Heart left ventricle (tissue), 16 donors: ENCODE data around the gene MCM10. TPM values are rescaled to one million over a fixed set of nuclear protein-coding genes. Genes with fewer than 3 reads are reported as not detected.

Experiments used
- ATAC-seq, 4 donors: fragments of 200-7000 bp; cut with Tn5 transposase; one replicate each; pipeline ENCODE4 v1.9.1; 2020 to 2022; ENCODE audit warnings: moderate library complexity in 4 of 4, mild to moderate bottlenecking in 3 of 4, moderate number of reproducible peaks in 1 of 4
- DNase-seq, 5 donors: peaks; one replicate each; pipeline ENCODE4 v3.0.0-alpha.2; 2020
- H3K27ac ChIP-seq, 12 donors: fragments of 200-600 bp; sonication (generic) in 4 of 12; one replicate each; pipeline versions ENCODE4 v1.5.0 to v1.8.0; 2016 to 2022; ENCODE audit warnings: mild to moderate bottlenecking in 2 of 12
- H3K27me3 ChIP-seq, 9 donors: fragments of 200-600 bp; sonication (generic) in 2 of 9; one replicate each; pipeline versions ENCODE4 v1.5.1 to v1.8.0; 2016 to 2022; ENCODE audit warnings: mild to moderate bottlenecking in 3 of 9
- H3K36me3 ChIP-seq, 9 donors: fragments of 200-600 bp; sonication (generic) in 2 of 9; one replicate each; pipeline versions ENCODE4 v1.5.0 to v1.8.0; 2018 to 2022; ENCODE audit warnings: mild to moderate bottlenecking in 2 of 9
- H3K4me1 ChIP-seq, 12 donors: fragments of 200-600 bp; sonication (generic) in 4 of 12; one replicate each; pipeline versions ENCODE4 v1.5.0 to v1.8.0; 2016 to 2022; ENCODE audit warnings: mild to moderate bottlenecking in 3 of 12
- H3K4me3 ChIP-seq, 12 donors: fragments of 200-600 bp; sonication (generic) in 4 of 12; one replicate each; pipeline versions ENCODE4 v1.5.0 to v1.8.0; 2017 to 2022; ENCODE audit warnings: mild to moderate bottlenecking in 9 of 12, moderate library complexity in 4 of 12
- H3K9me3 ChIP-seq, 12 donors: fragments of 200-600 bp; sonication (generic) in 4 of 12; one replicate each; pipeline versions ENCODE4 v1.5.0 to v1.8.0; 2016 to 2022; ENCODE audit warnings: mild to moderate bottlenecking in 1 of 12
- CTCF ChIP-seq, 12 donors: fragments of 200-600 bp; sonication (generic) in 4 of 12; IDR thresholded peaks; one replicate each; pipeline versions ENCODE4 v1.5.0 to v1.8.0; 2018 to 2022; ENCODE audit warnings: antibody characterized with exemption in 12 of 12, mild to moderate bottlenecking in 5 of 12
- POLR2A ChIP-seq, 2 donors: fragments of 450-650 bp; IDR thresholded peaks; one replicate each; pipeline ENCODE4 v1.6.1; 2017; ENCODE audit warnings: antibody characterized with exemption in 2 of 2, mild to moderate bottlenecking in 2 of 2, moderate library complexity in 2 of 2
- WGBS, 4 donors: extraction: QIAGEN DNeasy Blood & Tissue Kit in 2 of 4; methylation state at CpG; one replicate each; pipeline versions ENCODE4 v1.1.5 to v1.1.7; 2013 to 2018; 5-methylcytosine and 5-hydroxymethylcytosine counted together
- intact Hi-C, 10 donors: fragments of 100-400 bp; cut with DNase I; formaldehyde crosslinking; loops; one replicate each; pipeline versions ENCODE4 v1.11.1 to v1.14.2; 2022
- polyA plus RNA-seq, 2 donors: library from polyadenylated mRNA; stranded (reverse); fragments of 200-250 nt; gene quantifications; one replicate each; pipeline ENCODE4 v1.2.3, GENCODE V29; 2013
- total RNA-seq, 9 donors: library from RNA; depleted of rRNA in 2 of 9; stranded (reverse); fragments of >200 nt in 2 of 9; fragmentation: NEBNext Ultra II Directional in 3 of 9; extraction: Animal tissue kit (Norgen Biotek cat#: 25700) in 3 of 9; gene quantifications; one replicate each; pipeline versions ENCODE4 v1.1.0 to v1.2.4, GENCODE V29; 2016 to 2023
- donor health status: ischemic (EF 13 %, LVEDD 7.1; RV severe dilation, severe dysfunction).
- donor health status: healthy with polysubstance abuse.
- donor health status: DM: no; HTN: yes; CAD: no.
- donor health status: DM: no; HTN: no; CAD: no.
- donor health status: ischemic (EF 25% LVEDD 6.9; RV normal size, moderate dysfunction).
- donor health status: ischemic (EF 25% LVEDD 5.7; RV mildly dilated, moderate dysfunction).
- donor health status: healthy.
- donor health status: DM: yes; HTN: yes; CAD: no.
- donor health status: ischemic (EF 35%, LVEDD 5.7; RV mildly dilated, moderate dysfunction).
- donor health status: nonischemic (EF 11% LVEDD 7.7; RV severe dilation, severe dysfunction).
- donor health status: DM: yes; HTN: yes; CAD: no.
- donor health status: PGD.
- donor health status: ischemic (EF 29% LVEDD 5.4; RV normal size, mild dysfunction).
- donor health status: nonischemic (EF 23%, LVEDD 6.1; RV moderate dilation, normal function).

The MCM10 gene
- total and polyA plus RNA-seq, 11 donors: 0.11 to 4.2 (median 0.24) TPM; not detected in 3

GRCh38 chr10:13189961-13190360, 28.6 kb downstream of the MCM10 start:
- intact Hi-C loops: no loop called here
- TF ChIP-seq CTCF (IDR thresholded peaks at IDR 0.05) (no peak), POLR2A (IDR thresholded peaks at IDR 0.05) (no peak)
- Histone ChIP-seq H3K4me3 (no peak overlapping the region), H3K27ac (peak overlapping the region in 1 of 12 donors; percentile 32), H3K27me3 (no peaks in the 10 kb centered on the region), H3K4me1 (no peaks in the 10 kb centered on the region), H3K9me3 (peaks cover 0 to 3% (median 0%) of the 10 kb centered on the region in 12 donors), H3K36me3 (no peaks in the 10 kb centered on the region)
- no peak for ATAC-seq
- WGBS, 4 donors: 58 to 63% (median 61%) methylated on average over 4 of the region's 4 CpGs
- no peak for DNase-seq

DNA sequence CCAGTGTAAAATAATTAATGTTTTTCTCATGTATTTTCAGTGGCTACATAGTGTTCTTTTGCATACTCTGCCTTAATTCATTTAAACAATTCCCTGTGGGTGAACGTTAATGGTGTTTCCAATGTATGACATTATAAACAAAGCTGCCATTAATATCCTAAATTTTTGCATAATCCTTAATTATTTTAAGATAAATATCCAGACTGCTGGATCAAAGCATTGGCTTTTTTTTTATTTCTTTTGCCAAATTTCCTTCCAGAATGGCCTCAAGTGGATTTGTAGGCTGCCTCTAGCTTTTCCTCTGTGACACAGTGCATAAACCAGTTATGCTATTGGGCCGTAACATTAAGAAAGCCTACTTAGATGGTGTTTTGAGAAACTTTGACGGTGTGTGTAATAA, 29.5 kb downstream of the MCM10 start:
- Histone ChIP-seq H3K27me3 (no peaks in the 10 kb centered on the region), H3K27ac (no peak overlapping the region), H3K36me3 (no peaks in the 10 kb centered on the region), H3K4me1 (no peaks in the 10 kb centered on the region), H3K4me3 (no peak overlapping the region), H3K9me3 (peaks cover 0 to 3% (median 0%) of the 10 kb centered on the region in 12 donors)
- 85 to 92% (median 89%) methylated on average over 3 of the region's 3 CpGs for WGBS, 4 donors
- DNase-seq: no peak
- no peak for TF ChIP-seq POLR2A (IDR thresholded peaks at IDR 0.05)
- no peak for TF ChIP-seq CTCF (IDR thresholded peaks at IDR 0.05)
- intact Hi-C loops: no loop called here
- no peak for ATAC-seq

- WGBS, 4 donors: 95 to 99% (median 97%) methylated on average over 5 of the region's 5 CpGs
- ATAC-seq (no peak), DNase-seq (no peak)
- intact Hi-C loops: no loop called here
- H3K9me3 ChIP-seq: peaks cover 0 to 3% (median 0%) of the 10 kb centered on the region in 12 donors
- no peak overlapping the region for H3K4me3 ChIP-seq
- no peak overlapping the region for H3K27ac ChIP-seq
- H3K27me3 ChIP-seq: no peaks in the 10 kb centered on the region
- no peaks in the 10 kb centered on the region for H3K36me3 ChIP-seq
- H3K4me1 ChIP-seq: no peaks in the 10 kb centered on the region
- TF ChIP-seq CTCF (IDR thresholded peaks at IDR 0.05) (no peak), POLR2A (IDR thresholded peaks at IDR 0.05) (no peak)
Observed at GRCh38 chr10:13191362-13191761, 30.0 kb downstream of the MCM10 start.

- 85 to 91% (median 88%) methylated on average over 7 of the region's 7 CpGs for WGBS, 4 donors
Observed at GRCh38 chr10:13193637-13194036, 32.3 kb downstream of the MCM10 start.

More at GRCh38 chr10:13193637-13194036, 32.3 kb downstream of the MCM10 start:
- DNase-seq (no peak), ATAC-seq (no peak)
- H3K4me1 ChIP-seq: no peaks in the 10 kb centered on the region
- no peak overlapping the region for H3K27ac ChIP-seq
- H3K27me3 ChIP-seq: no peaks in the 10 kb centered on the region
- TF ChIP-seq POLR2A (IDR thresholded peaks at IDR 0.05) (no peak), CTCF (IDR thresholded peaks at IDR 0.05) (no peak)
- intact Hi-C loops: no loop called here
- no peaks in the 10 kb centered on the region for H3K36me3 ChIP-seq
- H3K4me3 ChIP-seq: no peak overlapping the region
- no peaks in the 10 kb centered on the region for H3K9me3 ChIP-seq
